Activated B cell treated with CpG ODN at 0.5 μM for 24 hours (primary cell): Measurements from ENCODE around the gene AKT3. TPM values are rescaled to one million over a fixed set of nuclear protein-coding genes. Genes with fewer than 3 reads are reported as not detected.

ENCODE experiments used
- ATAC-seq: fragments of 200-7000 bp; cut with Tn5 transposase; one replicate; pipeline ENCODE4 v1.10.0; 2021; ENCODE audit warnings: low read depth, mild to moderate bottlenecking, moderate library complexity
- CTCF ChIA-PET: fragments of 350-600 bp; sonication (Branson Sonifier 250); formaldehyde crosslinking; loops from one replicate; lab custom pipeline; 2021; ENCODE audit warnings: antibody characterized with exemption; lab: Charles Lee
- POLR2A ChIA-PET: fragments of 350-600 bp; sonication (Branson Sonifier 250); formaldehyde crosslinking; loops from one replicate; lab custom pipeline; 2021; ENCODE audit warnings: antibody characterized with exemption; lab: Charles Lee
- DNase-seq: peaks from one replicate; pipeline ENCODE4 v3.0.0; 2022
- H3K27ac Mint-ChIP-seq: one replicate; pipeline ENCODE4 v1.8.0; 2020; ENCODE audit warnings: mixed read lengths
- H3K27me3 Mint-ChIP-seq: one replicate; pipeline ENCODE4 v1.8.0; 2021; ENCODE audit warnings: mixed read lengths
- H3K36me3 Mint-ChIP-seq: one replicate; pipeline ENCODE4 v1.8.0; 2021; ENCODE audit warnings: low read depth, mixed read lengths
- H3K4me1 Mint-ChIP-seq: one replicate; pipeline ENCODE4 v1.8.0; 2021; ENCODE audit warnings: mixed read lengths
- H3K4me3 Mint-ChIP-seq: one replicate; pipeline ENCODE4 v1.8.0; 2020; ENCODE audit warnings: mild to moderate bottlenecking, mixed read lengths
- H3K9me3 Mint-ChIP-seq: one replicate; pipeline ENCODE4 v1.8.0; 2020; ENCODE audit warnings: mixed read lengths
- intact Hi-C: fragments of 100-400 bp; cut with micrococcal nuclease; formaldehyde crosslinking; loops from one replicate; pipeline ENCODE4 v1.15.1; 2024
- total RNA-seq: library from RNA; stranded (reverse); gene quantifications from 2 replicates; pipeline ENCODE4 v1.2.3, GENCODE V29; 2022
- TF ChIP-seq, protein P1 (sequence below): fragments of 200-600 bp; IDR thresholded peaks from one replicate; pipeline ENCODE4 v1.8.0; 2022; ENCODE audit warnings: antibody characterized with exemption, mild to moderate bottlenecking

Gene AKT3
- total RNA-seq, 1 donor from 2014 or later, result 63.3 TPM

DNA sequence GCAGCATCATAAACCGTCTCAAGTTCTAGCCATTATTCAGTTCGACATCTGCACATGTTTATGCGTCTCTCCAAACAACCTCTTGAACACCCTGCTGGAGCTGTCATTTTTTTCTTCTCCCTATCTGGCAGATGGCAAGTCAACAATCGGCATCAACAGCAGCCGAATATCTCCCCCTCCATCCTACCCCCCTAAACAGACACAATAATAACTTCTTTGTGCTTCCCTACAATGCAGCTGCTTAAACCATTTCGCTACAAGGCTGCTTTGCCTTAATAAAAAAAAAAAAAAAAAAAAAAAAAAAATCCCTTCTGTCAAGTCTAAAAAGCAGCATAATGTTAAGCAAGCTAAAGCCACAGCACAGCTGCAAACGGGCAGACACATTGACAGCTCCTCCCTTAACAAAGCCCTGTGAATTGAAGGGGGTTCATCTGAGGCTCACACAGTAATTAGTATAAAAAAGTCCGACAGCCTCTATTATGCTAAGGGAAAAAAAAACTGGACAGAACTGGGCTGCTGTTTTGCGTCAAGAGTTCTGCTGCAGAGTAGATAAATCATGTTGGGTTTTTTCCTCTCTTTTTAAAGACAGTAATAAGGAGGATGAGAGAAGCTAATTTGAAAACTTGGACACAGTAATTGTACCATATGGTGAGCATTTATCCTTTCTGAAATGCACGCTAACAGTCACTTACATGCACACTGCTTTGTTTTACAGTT is 136.4 kb downstream of the AKT3 start:
- H3K4me1 Mint-ChIP-seq, result peaks cover 9% of the 10 kb centered on the region
- CTCF ChIA-PET, result interaction anchor here (0.6 kb wide), 1 partner anchor 23 kb away, joined by 3 read pairs; no protein-coding TSS in a partner anchor
- no peaks in the 10 kb centered on the region for H3K9me3 Mint-ChIP-seq
- intact Hi-C loops, result no loop called here
- H3K4me3 Mint-ChIP-seq, result peak overlapping the region; percentile 6
- H3K27me3 Mint-ChIP-seq, result no peaks in the 10 kb centered on the region
- TF ChIP-seq, protein P1, sequence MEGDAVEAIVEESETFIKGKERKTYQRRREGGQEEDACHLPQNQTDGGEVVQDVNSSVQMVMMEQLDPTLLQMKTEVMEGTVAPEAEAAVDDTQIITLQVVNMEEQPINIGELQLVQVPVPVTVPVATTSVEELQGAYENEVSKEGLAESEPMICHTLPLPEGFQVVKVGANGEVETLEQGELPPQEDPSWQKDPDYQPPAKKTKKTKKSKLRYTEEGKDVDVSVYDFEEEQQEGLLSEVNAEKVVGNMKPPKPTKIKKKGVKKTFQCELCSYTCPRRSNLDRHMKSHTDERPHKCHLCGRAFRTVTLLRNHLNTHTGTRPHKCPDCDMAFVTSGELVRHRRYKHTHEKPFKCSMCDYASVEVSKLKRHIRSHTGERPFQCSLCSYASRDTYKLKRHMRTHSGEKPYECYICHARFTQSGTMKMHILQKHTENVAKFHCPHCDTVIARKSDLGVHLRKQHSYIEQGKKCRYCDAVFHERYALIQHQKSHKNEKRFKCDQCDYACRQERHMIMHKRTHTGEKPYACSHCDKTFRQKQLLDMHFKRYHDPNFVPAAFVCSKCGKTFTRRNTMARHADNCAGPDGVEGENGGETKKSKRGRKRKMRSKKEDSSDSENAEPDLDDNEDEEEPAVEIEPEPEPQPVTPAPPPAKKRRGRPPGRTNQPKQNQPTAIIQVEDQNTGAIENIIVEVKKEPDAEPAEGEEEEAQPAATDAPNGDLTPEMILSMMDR, result no peak
- ATAC-seq (no peak), DNase-seq (no peak)
- no peak overlapping the region for H3K27ac Mint-ChIP-seq
- POLR2A ChIA-PET, result no interaction called here
- no peaks in the 10 kb centered on the region for H3K36me3 Mint-ChIP-seq

DNA sequence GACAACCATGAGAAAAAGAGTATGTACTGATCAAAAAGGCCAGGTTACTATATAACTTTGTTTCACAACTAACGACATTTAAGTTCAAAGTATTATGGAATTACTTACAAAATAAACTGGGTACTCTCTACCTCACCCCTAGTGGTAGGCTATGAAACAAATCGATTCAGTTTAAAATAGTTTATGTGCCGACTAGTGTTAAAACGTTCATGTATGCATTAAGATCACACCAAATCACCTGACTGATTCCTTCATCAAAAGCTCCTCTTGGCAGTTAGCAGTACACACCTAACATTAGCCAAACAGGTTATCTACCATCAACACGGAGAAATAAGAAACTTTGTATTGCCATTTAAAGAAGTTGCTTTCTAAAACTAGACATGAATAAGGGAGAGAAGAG is 137.1 kb downstream of the AKT3 start:
- peak; percentile 18 for ATAC-seq
- no peaks in the 10 kb centered on the region for H3K36me3 Mint-ChIP-seq
- H3K9me3 Mint-ChIP-seq, result no peaks in the 10 kb centered on the region
- intact Hi-C loops, result no loop called here
- peaks cover 9% of the 10 kb centered on the region for H3K4me1 Mint-ChIP-seq
- no peak for DNase-seq
- TF ChIP-seq, protein P1, result no peak
- H3K4me3 Mint-ChIP-seq, result peak overlapping the region; percentile 56
- CTCF ChIA-PET, result no interaction called here
- POLR2A ChIA-PET, result no interaction called here
- H3K27ac Mint-ChIP-seq, result peak overlapping the region; percentile 22
- no peaks in the 10 kb centered on the region for H3K27me3 Mint-ChIP-seq

DNA sequence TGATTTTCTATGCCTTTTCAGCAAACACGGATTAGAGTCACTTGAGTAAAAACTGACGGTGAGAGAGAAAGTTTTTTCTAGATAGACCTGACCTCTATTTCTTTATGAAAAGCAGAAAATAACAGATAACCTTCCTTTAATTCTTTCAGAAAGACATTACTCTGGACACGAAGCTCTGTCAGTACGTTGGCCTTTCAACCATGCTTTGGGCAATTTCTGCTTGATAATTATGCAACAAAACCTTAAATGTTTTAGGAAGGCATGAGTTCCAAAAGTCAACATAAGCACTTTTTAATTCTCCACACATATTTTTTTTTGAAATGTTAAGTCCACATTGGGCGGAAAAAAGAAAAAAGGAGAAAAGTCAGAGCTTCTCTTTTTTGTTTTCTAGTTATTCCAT is 137.8 kb downstream of the AKT3 start:
- no peak overlapping the region for H3K4me3 Mint-ChIP-seq
- H3K27me3 Mint-ChIP-seq, result no peaks in the 10 kb centered on the region
- ATAC-seq (no peak), DNase-seq (no peak)
- intact Hi-C loops, result no loop called here
- H3K4me1 Mint-ChIP-seq, result peaks cover 9% of the 10 kb centered on the region
- no peak overlapping the region for H3K27ac Mint-ChIP-seq
- TF ChIP-seq, protein P1, result no peak
- POLR2A ChIA-PET, result no interaction called here
- H3K36me3 Mint-ChIP-seq, result no peaks in the 10 kb centered on the region
- no peaks in the 10 kb centered on the region for H3K9me3 Mint-ChIP-seq
- CTCF ChIA-PET, result no interaction called here

DNA sequence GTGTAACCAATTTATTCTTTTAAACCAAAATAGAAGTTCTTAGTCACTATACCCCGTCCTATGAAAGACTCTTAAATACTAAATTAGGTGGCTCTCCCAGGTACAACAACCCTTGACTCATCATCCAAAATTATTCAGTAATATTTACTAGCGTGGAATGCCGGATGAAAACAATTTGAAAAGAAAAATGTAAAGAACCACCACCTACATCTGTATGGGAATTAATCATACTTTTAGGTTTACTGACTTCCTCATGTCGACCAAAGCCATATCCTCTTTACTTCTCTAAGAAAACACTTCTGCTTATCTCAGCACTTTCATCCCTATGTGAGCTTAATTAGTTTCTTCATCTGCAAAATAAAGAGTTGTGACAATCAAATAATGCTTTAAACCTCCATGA is 139.6 kb downstream of the AKT3 start:
- Mint-ChIP-seq H3K27ac (no peak overlapping the region), H3K36me3 (no peaks in the 10 kb centered on the region), H3K27me3 (no peaks in the 10 kb centered on the region), H3K9me3 (no peaks in the 10 kb centered on the region), H3K4me3 (no peak overlapping the region), H3K4me1 (peaks cover 9% of the 10 kb centered on the region)
- TF ChIP-seq, protein P1, result no peak
- POLR2A ChIA-PET, result no interaction called here
- CTCF ChIA-PET, result interaction anchor here (1.4 to 1.6 kb wide), 2 partner anchors 41 to 367 kb away, joined by 3 to 6 read pairs; no protein-coding TSS in a partner anchor
- ATAC-seq, result no peak
- intact Hi-C loops, result no loop called here
- no peak for DNase-seq

DNA sequence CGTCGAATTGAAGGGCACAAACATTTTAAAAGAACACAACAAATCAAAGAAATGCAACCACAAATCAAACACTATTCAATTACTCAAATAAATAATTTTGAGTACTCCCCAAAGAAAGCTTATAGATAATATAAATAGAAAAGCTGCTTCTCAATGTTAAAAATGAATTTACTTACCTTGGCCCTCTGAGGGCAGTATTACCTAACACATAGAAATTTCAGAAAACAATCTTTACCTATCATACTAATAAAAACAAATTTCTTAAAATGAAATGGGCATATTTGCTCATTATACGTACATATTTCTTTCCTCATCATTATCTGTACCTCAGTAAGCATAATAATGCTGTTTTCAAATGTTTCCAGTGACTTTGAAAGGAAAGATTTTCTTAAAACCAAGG is 141.8 kb downstream of the AKT3 start:
- no peak for ATAC-seq
- ChIA-PET POLR2A (no interaction called here), CTCF (interaction anchor here (0.6 to 1.6 kb wide), 6 partner anchors 14 to 591 kb away, joined by 3 to 9 read pairs (median 3); no protein-coding TSS in a partner anchor)
- no peak for DNase-seq
- intact Hi-C loops, result loop anchor here (1.0 to 5.0 kb wide), 5 partner anchors 40 to 565 kb away; partner anchors contain the start of gene AKT3
- H3K36me3 Mint-ChIP-seq, result peaks cover 2% of the 10 kb centered on the region
- H3K4me3 Mint-ChIP-seq, result no peak overlapping the region
- no peaks in the 10 kb centered on the region for H3K9me3 Mint-ChIP-seq
- TF ChIP-seq, protein P1, result no peak
- H3K27ac Mint-ChIP-seq, result no peak overlapping the region
- peaks cover 8% of the 10 kb centered on the region for H3K4me1 Mint-ChIP-seq
- H3K27me3 Mint-ChIP-seq, result no peaks in the 10 kb centered on the region
